ENCODE results near the gene ASPSCR1. TPM values are rescaled to one million over a fixed set of nuclear protein-coding genes. Genes with fewer than 3 reads are reported as not detected.

ASPSCR1 gene
- 10 to 100 TPM; 35.1 to 40.2 TPM for total RNA-seq
- polyA plus RNA-seq (ENCODE audit: insufficient read length in 6 of 6) = 10 to 100 TPM; 36.0 to 64.3 (median 48.6) TPM
- long read RNA-seq, donor 1, full-length matches to known transcripts = 25 of 316 reads
- long read RNA-seq, donor 1, partial matches to known transcripts = 206 of 316 reads
- long read RNA-seq, donor 1, other reads (novel, unspliced or antisense) = 85 of 316 reads
- long read RNA-seq, donor 2, transcript ASPSCR1-202 (16 exons, 1,843 nt) = minor isoform, 7 of 60 reads
- long read RNA-seq, donor 2, transcript ASPSCR1-217 (2 exons, 3,976 nt) = major isoform, 9 of 60 reads
- long read RNA-seq, donor 2, partial matches to known transcripts = 31 of 60 reads
- long read RNA-seq, donor 2, other reads (novel, unspliced or antisense) = 10 of 60 reads
- long read RNA-seq, donor 3, partial matches to known transcripts = 72 of 136 reads
- long read RNA-seq, donor 3, other reads (novel, unspliced or antisense) = 55 of 136 reads
- long read RNA-seq, donor 4, full-length matches to known transcripts = 33 of 49 reads
- long read RNA-seq, donor 4, partial matches to known transcripts = 3 of 49 reads
- long read RNA-seq, donor 4, other reads (novel, unspliced or antisense) = 13 of 49 reads
- long read RNA-seq, donor 5, transcript ASPSCR1-217 (2 exons, 3,976 nt) = major isoform, 8 of 141 reads
- long read RNA-seq, donor 5, partial matches to known transcripts = 50 of 141 reads
- long read RNA-seq, donor 5, other reads (novel, unspliced or antisense) = 79 of 141 reads
- long read RNA-seq, donor 6, transcript ASPSCR1-217 (2 exons, 3,976 nt) = minor isoform, 5 of 121 reads
- long read RNA-seq, donor 6, transcript ASPSCR1-202 (16 exons, 1,843 nt) = major isoform, 6 of 121 reads
- long read RNA-seq, donor 6, partial matches to known transcripts = 98 of 121 reads
- long read RNA-seq, donor 6, other reads (novel, unspliced or antisense) = 12 of 121 reads
- long read RNA-seq, donor 7, partial matches to known transcripts = 18 of 34 reads
- long read RNA-seq, donor 7, other reads (novel, unspliced or antisense) = 8 of 34 reads
- long read RNA-seq, donor 8, full-length matches to known transcripts = 24 of 35 reads
- long read RNA-seq, donor 8, partial matches to known transcripts = 11 of 35 reads
- long read RNA-seq, donor 8, other reads (novel, unspliced or antisense) = 0 of 35 reads
- long read RNA-seq, donor 9, partial matches to known transcripts = 0 of 1 reads
- long read RNA-seq, donor 9, other reads (novel, unspliced or antisense) = 0 of 1 reads
- long read RNA-seq, donor 10, full-length matches to known transcripts = 55 of 73 reads
- long read RNA-seq, donor 10, partial matches to known transcripts = 2 of 73 reads
- long read RNA-seq, donor 10, other reads (novel, unspliced or antisense) = 16 of 73 reads
- long read RNA-seq, donor 11 = 0 reads
- long read RNA-seq, donor 12, partial matches to known transcripts = 14 of 22 reads
- long read RNA-seq, donor 12, other reads (novel, unspliced or antisense) = 0 of 22 reads

DNA sequence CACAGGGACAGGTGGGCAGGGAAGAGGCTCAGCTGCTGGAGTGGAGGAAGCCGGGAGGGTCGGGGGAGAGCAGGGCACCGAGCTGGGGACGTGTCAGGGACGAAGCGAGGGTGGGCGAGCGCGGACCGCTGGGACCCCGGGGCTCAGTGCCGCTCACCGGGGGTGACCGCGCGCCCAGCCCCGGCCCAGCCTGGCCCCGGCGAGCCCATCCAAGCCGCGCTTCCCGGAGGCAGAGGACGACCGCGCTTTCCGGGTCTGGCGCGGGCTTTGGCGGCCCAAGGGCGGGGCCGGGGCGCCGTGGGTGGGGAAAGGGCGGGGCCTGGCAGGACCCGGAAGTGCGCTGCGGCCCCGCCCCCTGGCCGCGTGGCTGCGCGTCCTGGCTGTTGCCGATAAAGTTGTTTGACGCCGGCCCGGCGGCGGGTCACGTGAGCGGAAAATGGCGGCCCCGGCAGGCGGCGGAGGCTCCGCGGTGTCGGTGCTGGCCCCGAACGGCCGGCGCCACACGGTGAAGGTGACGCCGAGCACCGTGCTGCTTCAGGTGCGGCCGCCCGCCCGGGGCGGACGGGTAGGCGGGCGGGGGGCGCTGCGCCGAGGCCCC is at the start of gene ASPSCR1:
Gene ASPSCR1 (plus strand): TSS at position 419 of the 598 bp plus-strand sequence. CDS start 18 bp downstream, at position 437.
- intact Hi-C loops (cut with DNase I) = no loop called here
- peak; percentile 95 for ATAC-seq
- peak within 1 kb of the TSS; percentile 74 to 88 for H3K4me3 ChIP-seq

GRCh38 chr17:81927653-81928543 is 49.5 kb upstream of the ASPSCR1 start, which contains the start of gene MAFG:
MAFG (minus strand) TSS chr17:81927735; CDS start chr17:81923185, 4,550 bp downstream.
- intact Hi-C loops (cut with DNase I) = no loop called here
- ATAC-seq = peak; percentile 49
- H3K9me3 ChIP-seq = no peaks in the 10 kb centered on the region
- peaks cover 17 to 52% of the 10 kb centered on the region in 2 donors for H3K4me1 ChIP-seq
- peak within 1 kb of the TSS; percentile 66 to 98 for H3K4me3 ChIP-seq
- peaks cover 0 to under 1% of the 10 kb centered on the region in 2 donors for H3K36me3 ChIP-seq
- peak within 1 kb of the TSS; percentile 96 to 98 for H3K27ac ChIP-seq
- peak; percentile 92 to 98 (median 96) for DNase-seq
- peak in 1 of 2 donors; percentile 11 for TF ChIP-seq CTCF (IDR thresholded peaks at IDR 0.05)
- peaks cover 0 to 43% of the 10 kb centered on the region in 2 donors for H3K27me3 ChIP-seq

More for the DNA sequence above, at the start of gene ASPSCR1:
- no peak for TF ChIP-seq CTCF (IDR thresholded peaks at IDR 0.05)
- Histone ChIP-seq H3K36me3 (peaks cover 0 to 5% of the 10 kb centered on the region in 2 donors), H3K4me1 (peaks cover 10 to 35% of the 10 kb centered on the region in 2 donors), H3K27ac (peak within 1 kb of the TSS; percentile 91 to 93), H3K27me3 (no peaks in the 10 kb centered on the region), H3K9me3 (peaks cover 0 to 5% of the 10 kb centered on the region in 2 donors)
- DNase-seq = peak; percentile 91 to 97 (median 94)

DNA sequence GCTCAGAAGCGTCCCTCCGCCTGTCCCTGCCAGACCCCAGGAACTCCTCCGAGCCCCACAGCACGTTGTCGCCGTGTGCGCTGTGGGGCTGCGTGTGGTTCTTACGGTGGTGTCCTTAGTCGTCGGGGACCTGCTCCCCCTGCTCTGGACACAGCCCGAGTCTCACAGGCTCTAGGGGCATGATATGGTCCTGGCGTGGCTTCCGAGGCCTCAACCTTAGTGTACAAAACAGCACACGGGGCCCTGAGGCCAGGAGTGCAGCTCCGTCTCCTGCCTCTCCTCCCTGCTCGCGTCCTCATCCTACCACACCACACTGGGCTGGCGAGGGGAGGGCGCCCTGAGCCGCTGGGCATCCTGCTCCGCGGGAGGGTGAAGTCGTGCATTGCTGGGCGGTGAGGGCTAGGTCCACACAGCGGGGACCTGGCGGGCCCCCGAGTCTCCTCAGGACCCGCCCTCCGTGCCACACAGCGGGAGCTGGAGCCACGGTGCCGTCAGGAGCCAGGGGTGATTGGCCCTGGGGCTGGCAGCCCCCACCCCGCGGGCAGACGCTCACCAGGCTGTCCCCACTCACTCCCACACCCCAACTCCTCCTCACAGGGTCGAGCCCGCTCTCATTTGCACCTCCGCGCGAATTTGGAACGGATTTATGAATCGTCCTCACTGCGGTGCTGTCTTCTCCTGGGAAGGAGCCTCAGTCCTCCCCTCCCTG is 48.7 kb upstream of the ASPSCR1 start:
- Histone ChIP-seq H3K4me3 (peak overlapping the region; percentile 54 to 98), H3K9me3 (no peaks in the 10 kb centered on the region), H3K27ac (no peak overlapping the region), H3K36me3 (no peaks in the 10 kb centered on the region), H3K27me3 (peaks cover 0 to 43% of the 10 kb centered on the region in 2 donors), H3K4me1 (peaks cover 13 to 44% of the 10 kb centered on the region in 2 donors)
- DNase-seq = peak in 1 of 4 donors; percentile 78
- intact Hi-C loops (cut with DNase I) = no loop called here
- no peak for ATAC-seq
- TF ChIP-seq CTCF (IDR thresholded peaks at IDR 0.05) = no peak
